Bone marrow (tissue), 2 donors: ENCODE results near the gene TLNRD1.
A peak's percentile ranks its signal among the peaks of the same experiment; 100 is the strongest.

Experiments used
- DNase-seq, 2 donors: peaks; one replicate each; lab custom pipeline; 2025; lab: John Stamatoyannopoulos, UW

Gene TLNRD1

DNA sequence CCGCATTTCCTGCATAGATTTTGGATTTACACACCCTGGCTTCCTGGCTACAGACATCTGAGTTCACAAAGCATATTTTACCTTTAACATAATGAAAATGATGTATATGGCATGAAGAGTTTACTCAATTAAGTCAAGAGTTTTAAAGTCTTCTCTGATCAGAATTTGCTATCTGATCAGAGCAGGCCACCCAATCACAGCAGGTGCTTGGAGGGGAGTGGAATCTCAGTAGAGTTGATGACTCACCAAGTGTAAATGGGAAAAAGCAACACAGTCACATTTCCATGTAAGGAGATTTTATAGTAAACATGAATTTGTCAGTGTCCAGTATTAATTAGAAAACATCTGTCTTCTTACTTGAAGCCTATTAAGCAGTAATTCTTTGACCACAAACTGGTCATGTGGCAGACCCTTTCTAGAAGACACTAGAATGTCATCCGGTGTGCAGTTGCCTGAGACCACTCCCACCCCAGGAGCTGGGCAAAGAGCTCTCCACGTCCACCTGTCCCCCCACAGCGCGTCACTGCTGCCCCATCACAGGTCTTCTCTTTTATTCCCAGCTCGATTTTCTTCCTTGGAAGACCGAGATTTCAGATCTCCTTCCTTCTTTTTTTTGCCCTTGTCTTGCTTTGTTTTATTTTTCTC is 21.9 kb upstream of the TLNRD1 start:
- no peak for DNase-seq

DNA sequence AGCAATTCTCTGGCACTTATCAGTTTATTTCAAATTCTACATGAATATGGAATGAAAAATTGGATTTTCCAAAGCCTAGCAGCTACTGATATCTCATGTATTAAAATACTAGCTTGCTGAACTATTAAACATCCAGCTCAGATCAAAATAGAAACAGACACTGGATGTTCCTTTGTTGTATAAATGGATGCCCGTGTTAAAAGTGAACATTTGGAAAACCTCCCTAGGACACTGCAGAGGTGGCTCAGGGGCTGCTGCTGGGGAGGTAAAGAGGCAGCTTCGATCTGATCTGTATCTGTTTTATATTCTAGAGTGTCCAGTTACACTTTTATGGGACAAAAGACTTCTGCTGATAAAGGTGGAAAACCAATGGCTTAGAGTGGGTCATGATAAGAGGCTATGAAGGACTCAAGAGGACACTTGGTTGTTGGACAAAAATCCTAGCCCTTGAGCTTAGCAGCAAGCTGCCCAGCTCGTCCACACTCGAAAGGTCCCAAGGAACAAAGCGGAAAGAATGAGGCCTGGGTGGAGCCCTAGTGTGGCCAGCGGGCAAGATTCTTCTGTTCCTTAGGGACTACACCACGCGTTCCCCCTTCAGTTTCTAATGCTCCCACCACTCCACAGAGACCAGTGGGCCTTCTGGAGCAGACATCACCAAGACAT is 21.1 kb upstream of the TLNRD1 start:
- no peak for DNase-seq

DNA sequence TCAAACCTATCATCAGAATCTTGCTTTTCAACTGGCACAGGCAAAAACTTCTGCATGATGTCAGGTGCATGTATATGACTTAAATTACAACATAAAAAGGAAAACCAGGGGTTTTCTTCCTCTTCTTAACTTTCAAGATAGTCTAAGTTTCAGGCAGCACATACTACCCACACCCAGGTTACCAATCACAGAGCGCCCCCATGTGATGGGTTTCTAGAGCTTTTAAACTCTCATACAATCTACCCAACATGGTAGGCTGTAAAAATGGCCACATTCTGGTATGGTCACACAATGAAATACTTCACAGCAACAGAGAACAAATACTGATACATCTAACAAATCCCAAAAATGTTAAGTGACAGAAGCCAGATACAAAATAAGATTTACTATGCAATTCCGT is 18.5 kb upstream of the TLNRD1 start:
- no peak for DNase-seq

DNA sequence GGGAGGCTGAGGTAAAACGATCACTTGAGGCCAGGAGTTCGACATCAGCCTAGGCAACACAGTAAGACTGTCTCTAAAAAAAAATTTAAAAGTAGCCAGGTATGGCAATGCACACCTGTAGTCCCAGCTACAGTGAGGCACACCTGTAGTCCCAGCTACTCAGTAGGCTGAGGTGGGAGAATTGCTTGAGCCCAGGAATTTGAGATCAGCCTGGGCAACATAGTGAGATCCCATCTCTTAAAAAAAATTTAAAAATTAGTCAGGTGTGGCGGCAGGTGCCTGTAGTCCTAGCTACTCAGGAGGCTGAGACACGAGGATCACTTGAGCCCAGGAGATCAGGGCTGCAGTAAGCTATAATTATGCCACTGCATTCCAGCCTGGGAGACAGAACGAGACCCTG is 17.9 kb upstream of the TLNRD1 start:
- no peak for DNase-seq

DNA sequence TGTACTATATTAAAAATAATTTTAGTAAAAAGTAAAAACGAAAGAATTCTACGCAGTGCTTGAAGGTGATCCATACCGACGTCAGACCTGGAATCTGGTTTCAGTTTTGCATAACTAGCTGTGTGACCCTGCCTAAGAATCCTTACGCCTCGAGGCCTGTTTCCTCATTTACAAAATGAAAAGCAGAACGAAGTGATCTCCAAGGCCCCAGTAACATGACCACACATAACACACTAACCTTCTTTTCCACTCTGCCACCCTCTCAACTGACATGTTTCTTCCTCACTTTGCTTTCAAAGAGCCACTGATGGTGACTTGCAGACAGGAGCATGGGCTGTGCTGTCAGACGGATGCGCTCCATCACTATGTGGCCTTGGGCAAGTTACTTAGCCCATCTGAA is 15.9 kb upstream of the TLNRD1 start:
- peak in 1 of 2 donors; percentile 86 for DNase-seq

DNA sequence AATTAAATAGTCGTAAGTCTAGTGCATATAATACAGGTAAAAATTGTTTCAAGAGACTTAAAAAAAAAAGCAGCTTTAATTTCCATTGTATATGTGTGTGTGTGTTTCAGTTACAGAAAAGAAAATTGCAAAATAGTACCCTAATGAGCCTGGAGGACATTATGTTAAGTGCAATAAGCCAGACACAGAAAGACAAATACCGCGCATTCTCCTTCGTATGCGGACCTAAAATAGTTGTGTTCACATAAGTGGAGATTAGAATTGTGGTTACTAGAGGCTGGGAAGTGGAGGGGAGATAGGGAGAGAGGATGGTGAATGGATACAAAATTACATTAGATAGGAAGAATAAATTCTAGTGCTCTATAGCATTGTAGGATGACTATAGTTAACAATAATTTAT is 14.7 kb upstream of the TLNRD1 start:
- DNase-seq: no peak

DNA sequence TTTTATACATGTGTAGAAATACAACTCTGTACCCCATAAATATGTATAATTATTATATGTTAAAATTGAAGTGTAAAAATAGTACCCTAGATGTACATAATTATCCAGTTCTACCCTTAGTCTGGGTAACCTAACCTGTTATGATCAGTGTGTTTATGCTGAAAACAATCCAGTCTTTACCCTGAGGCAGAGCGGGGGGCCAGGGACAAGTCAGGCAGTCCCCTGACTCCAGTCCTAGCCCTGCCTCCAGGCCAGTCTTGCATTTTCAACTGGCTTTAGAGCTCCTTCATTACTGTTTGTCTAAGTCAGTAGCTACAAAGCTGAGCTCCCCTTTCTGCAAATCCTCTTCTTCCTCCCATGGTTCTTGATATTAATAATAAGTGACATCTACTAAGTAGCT is 14.2 kb upstream of the TLNRD1 start:
- no peak for DNase-seq

DNA sequence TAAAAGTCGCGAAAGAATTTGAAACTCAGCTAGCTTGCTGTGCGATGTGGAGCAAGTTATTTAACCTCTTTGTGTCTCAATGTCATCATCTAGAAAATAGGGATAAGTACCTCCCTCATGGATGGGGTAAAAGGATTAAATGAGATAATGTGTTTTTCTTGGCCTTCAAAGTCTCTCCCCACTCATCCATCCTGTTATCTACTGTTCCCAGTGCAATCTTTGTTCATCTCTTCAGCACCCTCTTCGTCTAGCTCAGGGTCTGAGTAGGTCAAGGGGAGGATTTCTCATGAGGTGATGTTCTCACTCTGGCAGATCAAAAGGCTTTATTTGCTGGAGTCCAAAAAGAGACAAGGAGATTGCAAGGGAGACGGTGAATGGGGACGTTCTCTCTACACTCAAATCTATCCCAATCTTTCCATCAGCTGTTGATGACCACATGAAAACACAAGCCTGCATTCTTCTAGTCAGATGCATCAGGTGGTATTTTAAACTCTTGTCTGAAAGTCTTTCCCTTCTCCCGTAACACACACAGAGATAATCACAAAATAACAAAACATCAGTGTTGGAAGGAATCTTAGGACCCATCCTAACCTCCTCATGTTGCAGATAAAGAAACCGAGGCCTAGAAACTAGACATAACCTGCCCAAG is 12.5 kb upstream of the TLNRD1 start:
- no peak for DNase-seq

DNA sequence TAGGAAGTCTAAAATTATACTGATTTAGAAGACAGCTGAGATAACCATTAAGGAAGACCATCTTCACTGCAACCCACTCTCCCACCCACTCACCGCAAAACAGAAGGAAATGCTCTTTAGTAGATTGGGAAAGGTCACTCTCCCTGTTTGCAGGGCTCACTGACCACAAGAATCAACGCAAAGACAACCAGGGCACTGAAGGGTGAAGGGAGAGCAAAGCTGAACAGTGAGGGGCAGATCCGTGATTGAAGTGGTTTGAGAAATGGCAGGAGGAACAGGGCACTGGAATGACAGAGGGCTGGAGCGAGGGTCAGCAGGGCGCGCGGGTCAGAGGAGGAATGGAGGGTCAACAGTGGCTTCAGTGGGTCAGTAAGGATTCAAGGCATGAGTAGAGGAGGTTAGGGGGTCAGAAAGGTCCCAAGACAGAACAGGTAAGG is 11.6 kb upstream of the TLNRD1 start:
- DNase-seq: no peak

DNA sequence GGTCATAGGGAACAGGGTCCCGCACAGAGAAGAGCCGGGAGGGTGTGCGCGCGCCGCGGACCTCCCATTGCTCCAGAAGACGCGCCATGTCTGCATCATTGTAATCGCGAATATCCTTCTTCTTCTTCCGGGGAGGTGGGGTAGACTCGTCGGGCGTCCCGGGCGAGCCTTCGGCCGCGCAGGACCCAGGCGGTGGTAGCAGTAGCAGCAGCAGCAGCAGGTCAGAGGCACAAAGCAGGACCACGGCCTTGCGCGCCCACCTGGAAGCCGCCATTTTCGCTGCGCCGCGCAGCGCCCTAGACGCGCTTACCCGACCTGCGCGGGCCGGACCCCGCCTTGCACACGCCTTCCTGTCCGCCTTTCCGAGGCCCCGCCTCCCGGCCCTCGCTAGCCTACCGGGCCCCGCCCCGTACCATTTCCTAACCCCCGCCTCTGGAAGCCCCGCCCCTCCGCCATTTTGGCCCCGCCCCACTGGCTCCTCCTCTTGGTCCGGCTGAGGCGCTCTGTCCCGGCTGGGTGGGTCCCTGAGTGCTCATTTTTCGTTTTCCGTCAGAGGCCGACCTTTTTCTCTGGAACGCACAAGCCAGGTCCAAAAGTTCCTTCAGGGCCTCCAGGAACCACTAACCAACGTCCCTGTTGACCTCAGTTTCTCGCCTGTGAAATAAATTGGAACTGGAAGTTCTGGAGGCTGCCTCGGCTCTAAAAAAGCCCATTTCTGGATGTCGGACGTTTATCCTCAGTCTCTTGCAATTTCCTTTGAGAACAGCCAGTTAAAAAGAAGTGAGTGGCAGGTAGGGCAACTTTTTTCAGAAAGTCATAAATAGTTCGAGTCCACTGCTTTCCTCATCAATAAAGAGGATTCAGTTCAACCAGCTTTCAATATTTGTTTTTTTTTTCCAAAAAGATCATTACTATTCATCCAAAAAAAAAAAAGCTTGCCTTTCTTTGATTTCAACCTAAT is 10.9 kb upstream of the TLNRD1 start, which contains the start of gene MESD:
Gene MESD (minus strand): TSS at position 302 of the 961 bp plus-strand sequence. CDS start 28 bp downstream, at position 274.
- DNase-seq: peak; percentile 92 to 95

DNA sequence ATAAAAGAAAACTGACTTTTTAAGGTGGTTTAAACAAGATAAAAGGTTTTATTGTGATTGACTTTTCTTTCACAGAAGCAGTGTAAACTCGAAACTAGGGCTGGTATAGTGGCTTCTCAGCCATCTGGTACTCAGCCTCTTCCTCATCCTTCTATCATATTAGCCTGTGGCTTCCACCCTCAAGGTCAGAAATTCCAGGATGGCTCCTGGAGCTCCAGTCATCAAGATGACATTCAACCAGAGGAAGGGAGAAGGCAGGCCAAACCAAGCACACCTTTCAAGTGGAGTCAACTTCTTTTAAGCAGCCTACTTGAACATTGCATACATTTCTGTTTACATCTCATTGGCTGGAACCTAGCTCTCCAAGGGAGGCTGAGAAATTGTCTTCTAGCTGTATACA is 9.8 kb upstream of the TLNRD1 start:
- DNase-seq: no peak

DNA sequence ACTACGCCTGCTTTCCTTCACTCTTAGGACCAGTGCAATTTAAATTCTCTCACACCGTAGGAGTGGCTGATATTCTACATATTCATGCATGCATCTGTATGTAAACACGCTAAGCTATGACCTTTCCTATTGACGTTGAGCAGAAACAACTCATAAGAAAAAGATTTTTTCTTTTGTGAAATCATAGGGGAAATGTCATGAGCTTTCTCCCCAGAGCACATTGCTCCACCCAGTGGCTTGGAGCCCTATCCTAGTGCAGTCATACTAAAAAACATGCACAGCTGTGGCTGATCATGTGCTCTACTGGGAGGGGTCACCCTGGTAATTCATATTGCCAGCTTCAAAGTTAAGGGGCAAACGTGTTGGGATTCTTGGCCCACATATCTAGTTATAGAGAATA is 9.3 kb upstream of the TLNRD1 start:
- DNase-seq: peak in 1 of 2 donors; percentile 48

DNA sequence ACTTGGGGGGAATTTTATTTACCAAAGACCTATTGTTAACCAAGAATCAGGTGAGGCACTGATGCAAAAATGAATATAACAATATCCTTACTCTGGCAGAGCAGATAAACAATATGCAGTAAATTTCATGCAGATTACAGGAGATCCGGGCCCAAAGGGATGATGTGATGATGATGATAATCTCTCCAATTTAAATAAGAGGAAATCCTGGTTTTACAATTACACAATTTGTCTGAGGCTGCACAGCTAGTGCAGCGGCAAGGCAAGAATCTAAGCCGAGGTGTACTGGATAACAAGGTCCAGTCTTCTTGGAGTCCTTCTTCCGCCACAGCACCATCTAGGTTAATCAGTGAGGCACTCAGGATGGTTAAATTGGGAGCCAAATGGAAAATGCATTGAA is 8.7 kb upstream of the TLNRD1 start:
- DNase-seq: no peak

DNA sequence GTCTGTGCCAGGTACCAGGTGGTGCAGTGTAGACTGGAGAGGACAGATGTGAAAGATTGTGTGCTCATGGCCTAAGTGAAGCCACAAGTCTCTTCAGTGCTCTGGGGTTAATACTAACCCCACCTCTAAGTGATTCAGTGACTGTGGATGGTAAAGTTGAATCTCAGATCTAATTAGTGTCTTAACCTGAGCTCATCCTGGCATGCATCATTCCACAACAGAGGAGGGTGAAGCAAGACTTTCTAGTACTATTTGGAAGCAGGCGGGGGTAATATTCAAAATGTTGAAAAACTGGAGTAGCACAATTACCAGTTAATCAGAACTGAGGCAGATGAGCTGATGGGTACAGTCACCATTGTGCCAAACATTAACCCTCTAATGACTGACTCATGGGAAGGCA is 8.3 kb upstream of the TLNRD1 start:
- DNase-seq: no peak

DNA sequence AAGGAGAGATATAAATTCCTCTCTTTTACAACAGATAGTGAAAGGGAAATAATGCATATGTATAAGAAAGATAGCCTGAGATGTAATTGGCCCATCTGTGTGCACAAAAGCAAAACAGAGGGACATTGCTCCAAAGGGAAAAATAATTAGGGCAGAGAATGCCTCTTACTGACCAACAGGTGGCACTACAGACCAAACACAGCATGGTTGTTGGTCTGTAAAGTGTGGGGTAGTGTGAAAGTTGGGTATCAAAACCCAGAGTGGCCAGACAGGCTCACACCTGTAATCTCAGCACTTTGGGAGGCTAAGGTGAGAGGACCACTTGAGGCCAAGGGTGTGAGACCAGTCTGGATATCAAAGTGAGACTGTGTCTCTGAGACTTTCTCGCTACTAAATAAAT is 4.5 kb upstream of the TLNRD1 start:
- DNase-seq: peak in 1 of 2 donors; percentile 9

DNA sequence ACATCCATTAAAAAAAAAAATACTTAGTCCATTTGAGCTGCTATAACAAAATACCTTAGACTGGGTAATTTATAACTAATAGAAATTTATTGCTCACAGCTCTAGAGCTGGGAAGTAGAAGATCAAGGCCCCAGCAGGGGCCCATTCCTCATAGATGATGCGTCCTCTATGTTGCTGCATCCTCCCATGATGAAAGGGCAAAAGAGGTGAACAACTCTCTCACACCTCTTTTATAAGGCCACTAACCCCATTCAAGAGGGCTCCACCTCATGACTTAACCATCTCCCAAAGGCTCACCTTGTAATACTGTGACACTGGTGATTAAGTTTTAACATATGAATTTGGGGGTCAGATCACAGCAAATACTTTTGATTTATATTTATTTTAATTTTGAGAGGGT is 3.0 kb upstream of the TLNRD1 start:
- DNase-seq: no peak

DNA sequence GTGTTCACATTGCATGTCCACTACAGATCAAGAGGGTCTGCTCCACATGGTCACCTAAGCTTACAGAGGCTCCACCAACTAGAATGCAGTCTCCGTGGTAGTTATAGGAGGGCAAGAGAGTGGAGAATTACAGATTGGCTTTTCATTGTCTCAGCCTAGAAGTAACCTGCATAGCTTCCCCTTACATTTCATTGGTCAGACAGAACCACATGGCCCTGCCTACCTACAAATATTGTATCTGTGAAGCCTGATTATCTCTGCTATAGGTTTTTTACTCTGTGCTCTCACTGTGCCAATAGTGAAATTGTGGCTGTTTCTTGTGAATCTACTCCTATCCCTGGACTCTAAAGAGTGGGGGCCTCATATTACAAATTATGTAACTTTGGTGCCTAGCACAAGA is 2.5 kb upstream of the TLNRD1 start:
- DNase-seq: no peak

DNA sequence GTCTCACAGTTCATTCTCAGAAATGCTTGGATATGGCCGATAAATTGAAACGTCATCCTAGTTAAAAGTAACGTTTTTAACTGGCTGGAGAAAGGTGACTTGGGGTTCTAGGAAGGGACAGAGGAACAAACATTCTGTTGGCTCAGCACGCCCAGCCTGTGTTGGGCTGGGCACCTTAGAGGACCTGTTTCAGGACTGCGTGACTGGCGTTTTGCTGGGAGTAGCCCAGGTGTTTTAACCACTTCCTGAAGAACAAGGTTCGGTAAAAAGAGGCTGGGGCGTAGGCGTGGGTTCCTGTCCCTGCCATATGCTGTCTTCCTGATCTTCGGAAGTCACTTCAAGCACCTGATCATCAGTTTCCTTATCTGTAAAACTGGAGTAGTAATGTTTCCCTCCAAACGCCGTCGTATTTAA is 1.1 kb upstream of the TLNRD1 start:
- DNase-seq: no peak

DNA sequence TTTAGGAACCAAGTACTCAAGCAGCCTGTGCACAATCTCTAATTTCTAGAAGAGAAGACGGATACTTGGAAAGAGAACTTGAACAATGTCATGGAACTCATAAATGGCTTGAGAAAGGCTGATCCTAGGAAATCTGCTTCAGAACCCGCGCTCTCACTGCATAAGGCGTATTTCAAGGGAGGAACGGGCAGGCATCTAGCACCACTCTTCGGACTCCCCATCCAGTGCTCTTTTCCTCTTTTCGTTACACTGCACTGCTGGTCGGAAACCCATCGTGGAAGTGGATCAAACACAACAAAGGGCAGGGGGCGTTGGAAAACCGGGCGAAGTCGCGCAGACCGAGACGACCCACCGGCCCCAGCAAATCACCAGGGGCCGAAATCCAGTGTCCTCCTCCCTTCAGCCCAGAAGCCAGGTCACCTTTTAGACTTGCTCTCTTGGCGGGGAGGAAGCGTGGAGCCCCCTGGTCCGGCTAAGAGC is 539 bp upstream of the TLNRD1 start:
- DNase-seq: no peak

DNA sequence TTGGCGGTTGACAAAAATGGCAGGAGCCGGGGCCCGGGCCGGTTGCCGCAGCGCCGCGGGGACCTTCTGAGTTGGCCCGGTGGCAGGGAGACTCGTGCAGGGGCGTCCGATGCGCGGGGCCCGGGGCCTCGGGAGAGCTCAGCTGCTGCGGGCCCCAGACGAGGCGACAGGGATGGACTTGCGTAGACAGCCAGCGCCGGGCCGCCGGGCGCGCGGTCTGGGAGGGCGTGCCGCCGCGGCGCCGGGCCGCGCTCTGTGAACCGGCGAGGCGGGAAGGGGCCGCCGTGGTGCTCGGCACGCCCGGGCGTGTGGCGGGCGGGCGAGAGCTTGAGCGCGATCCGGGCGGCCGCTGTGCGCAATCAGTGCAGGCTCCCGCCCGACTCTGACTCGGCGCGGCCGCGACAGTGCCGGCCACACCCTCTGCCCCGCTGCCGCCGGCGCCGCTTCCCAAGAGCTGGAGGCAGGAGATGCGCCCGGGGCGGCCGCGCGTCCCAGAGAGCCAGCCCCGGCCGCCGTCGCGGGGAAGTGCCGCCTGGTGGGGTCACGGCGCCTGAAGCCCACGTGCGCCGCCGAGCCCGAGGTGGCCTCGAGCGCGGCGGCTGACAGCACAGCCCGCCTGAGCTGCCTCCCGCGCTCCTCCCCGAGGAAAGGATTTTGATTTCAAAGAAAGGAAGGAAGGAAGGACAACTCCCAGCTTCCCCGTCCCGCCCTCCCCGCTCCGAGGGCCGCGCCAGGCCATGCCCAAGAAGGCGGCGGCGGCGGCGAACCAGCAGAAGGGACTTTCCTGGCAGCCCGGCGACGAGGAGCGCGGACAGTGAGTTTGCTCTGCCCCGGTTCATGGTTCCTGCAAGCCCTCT is 657 bp downstream of the TLNRD1 start:
- peak in 1 of 2 donors; percentile 49 for DNase-seq

DNA sequence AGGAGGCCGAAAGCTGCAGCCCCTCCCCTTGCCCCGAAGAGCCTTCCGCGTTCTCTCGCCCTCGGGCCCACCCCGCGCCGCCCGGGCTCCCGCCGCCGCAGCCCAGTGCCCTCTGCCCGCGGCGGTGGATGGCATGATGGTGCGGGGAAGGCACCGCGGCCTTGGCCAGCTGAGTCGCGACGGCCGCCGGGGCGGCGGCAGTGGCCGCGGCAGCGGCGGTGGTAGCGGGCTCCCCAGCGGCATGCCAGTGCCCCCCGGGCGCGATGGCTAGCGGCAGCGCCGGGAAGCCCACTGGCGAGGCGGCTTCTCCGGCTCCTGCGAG is 1.2 kb downstream of the TLNRD1 start:
- DNase-seq: no peak
